ENCODE measurements around the gene ACVR1B.
A peak's percentile ranks its signal among the peaks of the same experiment; 100 is the strongest.

Gene ACVR1B

GRCh38 chr12:51917041-51917590 lies 34.4 kb upstream of the ACVR1B start:
- DNase-seq: no peak

DNA sequence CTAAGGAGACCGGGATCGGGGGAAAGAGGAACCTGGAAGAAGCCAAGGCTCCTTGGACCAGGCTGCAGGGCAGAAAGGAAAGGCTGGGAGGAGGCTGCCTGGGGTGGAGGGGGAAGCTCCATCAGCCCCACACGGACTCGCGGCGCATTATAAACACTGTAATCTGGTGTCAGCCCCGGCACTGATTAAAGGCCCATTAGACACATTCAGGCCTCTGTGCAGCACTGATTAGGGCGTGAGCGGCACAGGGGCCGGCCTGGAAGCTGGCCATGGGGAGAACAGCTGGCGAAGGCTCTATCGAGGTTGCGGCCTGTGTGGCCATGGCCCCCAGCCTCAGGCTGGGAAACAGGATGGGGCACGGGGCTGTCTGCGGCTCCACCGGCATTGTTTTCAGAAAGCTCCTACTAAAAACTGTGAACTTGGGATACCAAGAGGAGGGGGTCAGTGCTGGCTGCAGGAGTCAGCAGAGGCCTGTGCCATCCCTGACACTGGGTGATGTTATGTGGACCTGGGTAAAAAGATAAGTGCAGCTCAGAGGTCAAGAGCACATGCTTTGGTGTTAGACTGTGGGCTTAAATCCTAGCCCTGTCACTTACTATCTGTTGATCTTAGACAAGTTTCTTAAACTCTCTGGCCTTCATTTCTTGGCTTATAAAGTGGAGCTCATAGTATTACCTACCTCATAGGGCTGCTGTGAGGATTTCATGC lies 33.6 kb upstream of the ACVR1B start:
- DNase-seq: no peak

GRCh38 chr12:51920046-51920445 lies 31.5 kb upstream of the ACVR1B start:
- DNase-seq: no peak

- DNase-seq: no peak
Measured at GRCh38 chr12:51921017-51921725, 30.3 kb upstream of the ACVR1B start.

DNA sequence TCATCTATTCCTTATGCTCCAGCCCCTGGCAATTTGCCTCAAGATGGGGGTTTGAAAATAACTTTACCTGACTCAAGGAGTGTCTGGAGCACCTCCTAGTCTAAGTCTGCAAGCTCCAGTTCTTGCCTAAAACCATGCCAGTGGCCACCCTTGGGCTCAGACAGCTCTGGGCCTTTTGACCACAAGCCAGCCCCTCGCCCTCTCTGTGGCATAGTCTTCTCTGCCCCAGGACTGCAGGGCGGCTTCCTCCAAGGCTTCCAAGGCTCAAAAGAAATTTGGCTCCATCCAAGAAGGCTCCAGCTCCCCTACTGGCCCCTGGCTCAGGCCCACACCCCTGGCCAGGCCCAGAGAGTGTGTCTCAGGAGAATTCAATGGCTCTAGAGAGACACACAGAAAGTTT lies 29.4 kb upstream of the ACVR1B start:
- DNase-seq: no peak

GRCh38 chr12:51922762-51923505 lies 28.6 kb upstream of the ACVR1B start:
- DNase-seq: peak; percentile 74

DNA sequence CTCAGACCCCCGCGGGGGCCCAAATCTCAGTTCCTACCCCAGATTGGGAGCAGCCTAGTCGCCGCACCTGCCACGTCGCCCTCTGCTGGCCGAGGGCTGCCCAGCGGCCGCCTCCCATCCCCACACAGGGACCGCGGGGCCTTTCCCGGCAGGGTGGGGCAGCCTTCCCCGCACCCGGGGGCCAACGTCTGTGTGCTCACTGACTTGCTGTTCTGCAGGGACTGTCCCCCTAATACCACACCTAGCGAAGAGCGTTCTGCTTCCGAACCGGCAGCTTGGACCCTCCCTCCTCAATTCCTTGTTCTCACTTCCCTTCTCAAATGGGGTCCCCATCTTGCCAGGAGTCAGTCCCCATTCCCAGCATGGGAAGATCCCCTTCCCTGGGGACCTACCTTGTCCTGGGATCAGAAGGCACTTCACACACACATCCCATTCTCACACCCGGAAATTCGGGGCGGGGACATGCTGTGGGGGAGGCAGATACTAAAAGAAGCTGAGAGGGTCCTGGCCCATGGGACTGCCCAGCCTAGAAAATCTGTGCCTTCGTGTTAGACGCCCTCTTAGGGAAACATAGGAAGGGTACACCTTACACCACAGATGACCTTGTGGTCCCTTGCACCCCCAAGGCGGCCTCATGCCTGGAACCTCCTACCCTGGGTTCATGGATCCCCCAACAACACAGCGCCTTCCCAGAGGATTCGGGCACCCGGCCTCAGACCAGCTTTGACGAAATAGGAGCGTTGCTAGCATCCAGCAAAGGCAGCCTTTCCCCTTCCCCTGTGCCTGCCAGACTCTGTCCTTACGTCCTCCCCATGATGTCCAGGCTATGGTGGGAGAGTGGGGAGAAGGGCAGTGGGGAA lies 27.8 kb upstream of the ACVR1B start:
- DNase-seq: no peak

DNA sequence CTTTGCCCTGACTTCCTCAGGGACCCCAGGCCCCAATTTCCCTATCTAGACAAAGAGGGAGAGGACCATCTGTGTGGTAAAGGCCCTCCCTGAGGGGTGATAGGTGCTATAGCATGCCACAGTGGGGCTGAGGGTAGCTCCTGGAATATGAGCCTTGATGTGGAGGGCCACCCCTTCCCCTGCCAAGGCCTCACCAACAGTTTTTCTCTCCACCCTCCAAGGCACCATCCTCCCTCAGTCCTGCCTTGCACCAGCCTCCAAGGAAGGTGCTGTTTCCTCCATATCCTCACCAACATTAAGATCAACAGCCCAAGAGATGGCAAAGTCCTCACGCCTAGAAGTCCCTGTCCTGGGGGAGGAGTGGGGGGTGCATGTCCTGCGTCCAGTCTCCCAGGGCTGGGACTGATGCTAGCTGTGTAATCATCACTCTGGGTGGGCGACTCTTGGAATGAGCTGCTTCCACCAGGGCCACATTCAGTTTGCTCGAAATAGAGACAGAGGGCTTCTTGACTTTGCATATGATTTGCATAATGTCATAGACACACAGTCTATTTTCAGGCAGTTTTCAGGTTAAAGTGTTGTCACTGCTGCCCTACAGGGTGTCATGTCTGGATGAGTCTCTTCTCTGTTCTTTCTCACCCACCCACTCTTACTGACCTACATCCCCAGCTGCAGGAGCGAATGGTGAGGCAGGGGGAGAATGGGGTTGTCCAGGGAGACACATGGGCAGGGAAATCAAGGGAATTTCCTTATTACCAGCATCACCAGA lies 26.8 kb upstream of the ACVR1B start:
- no peak for DNase-seq

- no peak for DNase-seq
Measured at GRCh38 chr12:51925346-51926063, 26.0 kb upstream of the ACVR1B start.

GRCh38 chr12:51926064-51926632 lies 25.4 kb upstream of the ACVR1B start:
- DNase-seq: no peak

DNA sequence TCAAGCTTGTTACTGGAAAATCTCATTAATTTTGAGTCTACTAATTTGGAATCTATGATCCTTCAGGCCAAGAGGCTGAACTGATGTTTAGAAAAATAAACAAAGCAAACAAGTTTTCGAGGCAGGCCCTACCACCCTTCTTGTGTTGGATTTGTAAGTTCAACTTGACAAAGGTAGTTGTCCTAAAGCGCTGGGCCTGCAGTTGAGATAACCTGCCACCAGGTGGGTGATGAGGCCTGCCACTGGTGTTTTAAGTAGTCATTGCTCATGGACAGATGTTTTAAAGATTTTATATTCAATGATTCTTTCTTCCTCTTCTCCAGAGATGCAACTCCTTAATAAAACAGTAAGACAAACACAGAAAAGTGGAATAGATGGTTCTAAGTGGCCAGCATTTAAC lies 24.8 kb upstream of the ACVR1B start:
- DNase-seq: no peak

DNA sequence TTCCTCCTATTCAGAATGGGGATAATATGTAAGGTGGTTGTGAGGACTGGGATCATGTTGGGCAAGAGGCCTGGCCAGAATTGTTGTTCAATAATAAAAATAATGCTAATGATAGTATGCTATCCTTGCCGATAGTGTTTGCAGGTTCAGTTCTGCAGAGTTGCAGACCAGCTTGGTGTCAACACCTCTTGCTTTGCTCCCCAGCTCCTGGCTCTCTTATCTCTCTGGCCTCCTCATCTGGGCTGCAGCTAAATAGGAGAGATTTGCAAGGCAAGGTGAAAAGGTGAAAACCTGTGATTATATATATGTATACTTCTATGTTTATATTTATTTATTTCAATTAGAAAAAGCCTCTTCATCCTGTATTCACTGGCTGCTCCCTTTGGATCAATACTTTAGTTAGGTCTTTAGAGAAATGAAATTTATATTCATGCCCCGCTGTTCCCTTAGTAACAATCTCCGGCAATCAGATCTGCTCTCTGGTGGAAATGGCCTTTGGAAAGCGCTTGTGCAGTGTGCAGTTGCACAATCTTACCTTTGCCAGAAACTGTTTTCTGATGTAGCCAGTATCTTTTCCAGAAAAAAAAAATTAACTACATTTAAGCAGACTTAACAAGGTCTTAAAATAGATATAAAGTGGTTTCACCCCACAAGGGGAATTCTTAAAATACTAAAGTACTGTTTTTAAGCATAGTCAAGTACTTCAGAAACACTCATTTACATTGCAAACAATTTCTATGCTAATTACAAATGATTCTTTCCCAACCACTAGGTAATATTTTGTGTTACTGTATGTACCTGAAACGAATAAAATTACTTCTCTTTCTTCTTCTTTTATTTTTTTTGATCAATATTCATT lies 19.1 kb upstream of the ACVR1B start:
- DNase-seq: no peak

- DNase-seq: no peak
Measured at GRCh38 chr12:51934080-51934479, 17.4 kb upstream of the ACVR1B start.

GRCh38 chr12:51937926-51938325 lies 13.6 kb upstream of the ACVR1B start:
- DNase-seq: no peak

GRCh38 chr12:51938726-51939125 lies 12.8 kb upstream of the ACVR1B start:
- no peak for DNase-seq

DNA sequence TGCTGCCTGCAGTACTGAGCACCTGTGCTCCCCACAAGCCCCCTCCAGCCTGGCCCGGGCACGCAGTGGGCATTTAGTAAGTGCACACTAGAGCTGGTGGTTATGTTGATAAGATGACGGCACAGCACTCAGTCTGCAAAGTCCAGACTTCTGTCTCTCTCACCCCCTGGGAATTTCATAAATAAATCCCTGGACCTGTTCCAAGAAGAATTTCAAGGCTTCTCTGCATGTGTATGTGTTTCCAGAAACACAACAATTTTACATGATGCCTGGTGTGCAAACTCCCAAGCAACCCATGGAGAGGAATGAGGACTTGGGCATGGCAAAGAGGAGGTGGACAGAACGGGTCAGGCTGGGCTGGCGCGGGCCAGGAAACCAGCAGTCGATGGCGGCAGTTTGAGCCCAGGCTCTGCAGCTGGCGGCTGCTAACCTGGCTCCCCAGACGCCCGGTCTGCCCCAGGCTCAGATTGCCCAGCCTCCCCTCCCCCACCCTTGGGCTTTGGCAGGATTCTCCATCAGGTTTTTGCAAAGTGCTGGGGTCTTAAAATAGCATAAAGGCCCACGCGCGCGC lies 10.4 kb upstream of the ACVR1B start:
- peak; percentile 39 for DNase-seq

DNA sequence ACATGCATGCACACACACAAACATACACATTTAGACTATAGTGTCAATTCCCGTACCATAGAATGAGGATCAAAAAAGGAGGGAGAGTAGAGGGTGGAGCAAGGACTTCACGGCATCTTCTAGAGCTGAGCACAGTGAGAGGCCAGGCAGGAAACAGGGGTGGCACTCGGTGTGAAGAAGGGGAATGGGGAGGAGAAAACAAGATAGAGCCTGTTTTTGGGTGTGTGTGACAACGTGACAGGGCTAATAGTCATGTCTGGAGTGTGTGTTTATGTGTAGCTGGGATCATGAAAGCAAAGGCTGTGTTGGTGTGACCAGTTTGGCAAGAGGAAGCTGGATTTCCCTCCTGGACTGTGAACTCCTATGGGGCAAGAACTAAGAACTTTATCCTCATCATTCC lies 9.9 kb upstream of the ACVR1B start:
- DNase-seq: no peak

DNA sequence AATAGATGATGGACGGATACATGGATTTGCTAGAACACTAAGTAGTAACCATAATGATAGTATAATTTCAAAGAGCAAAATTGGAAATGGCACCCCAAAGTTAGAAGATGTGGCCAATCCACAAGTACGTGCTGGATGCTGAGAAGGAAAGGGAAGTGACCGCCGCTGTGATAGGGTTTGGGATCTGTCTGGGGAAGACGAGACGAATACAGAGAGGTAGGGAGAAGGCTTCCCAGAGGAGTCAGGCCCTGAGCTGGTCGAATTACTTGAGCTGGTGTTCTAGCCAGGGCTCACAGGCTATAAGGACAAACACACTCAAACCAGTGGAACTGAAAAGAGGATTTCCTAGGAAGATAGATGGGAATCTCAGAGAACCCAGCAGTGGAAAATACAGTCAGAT lies 9.4 kb upstream of the ACVR1B start:
- no peak for DNase-seq

- DNase-seq: no peak
Measured at GRCh38 chr12:51942501-51943000, 8.9 kb upstream of the ACVR1B start.

Measured in fibroblast of skin of abdomen (primary cell).